DND-41 (cell line): ENCODE results near the gene SCAF11.
"Not testable (repeated sequence)": the region's sequence is repeated elsewhere in the genome, so short reads cannot be mapped to it uniquely, and the experiment has no call there.

Experiments
- ATAC-seq: fragments of 200-7000 bp; cut with Tn5 transposase; 3 replicates; pipeline ENCODE4 v1.9.1; 2021; ENCODE audit warnings: low read depth; ENCODE audit not compliant: insufficient read depth
- DNase-seq: peaks from one replicate; pipeline ENCODE4 v3.0.0-alpha.2; 2020
- H2AFZ ChIP-seq: 2 replicates; pipeline ENCODE4 v1.6.0; 2012; ENCODE audit warnings: low read depth, low read length
- H3K27ac ChIP-seq: 2 replicates; pipeline ENCODE4 v1.5.1; 2012; ENCODE audit warnings: low read length, inconsistent platforms
- H3K27me3 ChIP-seq: fragments of 200-600 bp; sonication (generic); 2 replicates; pipeline ENCODE4 v1.6.0; 2012; ENCODE audit warnings: low read length, mild to moderate bottlenecking, inconsistent platforms; ENCODE audit not compliant: insufficient read depth, poor library complexity
- H3K36me3 ChIP-seq: 2 replicates; pipeline ENCODE4 v1.5.1; 2012; ENCODE audit warnings: low read length, inconsistent platforms; ENCODE audit not compliant: insufficient read depth
- H3K4me1 ChIP-seq: 2 replicates; pipeline ENCODE4 v1.5.1; 2012; ENCODE audit warnings: mild to moderate bottlenecking, low read length; ENCODE audit not compliant: insufficient read depth
- H3K4me2 ChIP-seq: 2 replicates; pipeline ENCODE4 v1.6.0; 2012; ENCODE audit warnings: mild to moderate bottlenecking, moderate library complexity, low read length, inconsistent platforms; ENCODE audit not compliant: insufficient read depth
- H3K4me3 ChIP-seq, 2 experiments: fragments of 200-600 bp in 1 of 2; shearing (Covaris generic) in 1 of 2; 2 replicates each; pipeline ENCODE4 v1.5.1; 2012 to 2016; ENCODE audit warnings: inconsistent platforms in 2 of 2, low read length in 2 of 2, mild to moderate bottlenecking in 2 of 2, low read depth in 1 of 2, moderate library complexity in 1 of 2
- H3K79me2 ChIP-seq: 2 replicates; pipeline ENCODE4 v1.6.0; 2012; ENCODE audit warnings: low read length, inconsistent platforms; ENCODE audit not compliant: insufficient read depth
- H3K9ac ChIP-seq: 2 replicates; pipeline ENCODE4 v1.6.0; 2012; ENCODE audit warnings: low read depth, mild to moderate bottlenecking, inconsistent platforms, low read length, moderate library complexity
- H3K9me3 ChIP-seq: 2 replicates; pipeline ENCODE4 v1.5.1; 2012; ENCODE audit warnings: low read length, moderate library complexity, mild to moderate bottlenecking, inconsistent platforms; ENCODE audit not compliant: insufficient read depth, severe bottlenecking
- H4K20me1 ChIP-seq: 2 replicates; pipeline ENCODE4 v1.6.0; 2012; ENCODE audit warnings: low read length; ENCODE audit not compliant: insufficient read depth
- EZH2 ChIP-seq: IDR thresholded peaks from 3 replicates; pipeline ENCODE4 v1.6.1; 2012; ENCODE audit warnings: borderline replicate concordance, low read depth, mild to moderate bottlenecking, moderate library complexity, low read length, inconsistent platforms; ENCODE audit not compliant: severe bottlenecking
- TF ChIP-seq, protein P1 (sequence below): IDR thresholded peaks from 2 replicates; pipeline ENCODE4 v1.5.1; 2012; ENCODE audit warnings: borderline replicate concordance, low read length, moderate library complexity, mild to moderate bottlenecking; ENCODE audit not compliant: poor library complexity, severe bottlenecking; ENCODE audit errors: extremely low read depth

The SCAF11 gene, protein sequence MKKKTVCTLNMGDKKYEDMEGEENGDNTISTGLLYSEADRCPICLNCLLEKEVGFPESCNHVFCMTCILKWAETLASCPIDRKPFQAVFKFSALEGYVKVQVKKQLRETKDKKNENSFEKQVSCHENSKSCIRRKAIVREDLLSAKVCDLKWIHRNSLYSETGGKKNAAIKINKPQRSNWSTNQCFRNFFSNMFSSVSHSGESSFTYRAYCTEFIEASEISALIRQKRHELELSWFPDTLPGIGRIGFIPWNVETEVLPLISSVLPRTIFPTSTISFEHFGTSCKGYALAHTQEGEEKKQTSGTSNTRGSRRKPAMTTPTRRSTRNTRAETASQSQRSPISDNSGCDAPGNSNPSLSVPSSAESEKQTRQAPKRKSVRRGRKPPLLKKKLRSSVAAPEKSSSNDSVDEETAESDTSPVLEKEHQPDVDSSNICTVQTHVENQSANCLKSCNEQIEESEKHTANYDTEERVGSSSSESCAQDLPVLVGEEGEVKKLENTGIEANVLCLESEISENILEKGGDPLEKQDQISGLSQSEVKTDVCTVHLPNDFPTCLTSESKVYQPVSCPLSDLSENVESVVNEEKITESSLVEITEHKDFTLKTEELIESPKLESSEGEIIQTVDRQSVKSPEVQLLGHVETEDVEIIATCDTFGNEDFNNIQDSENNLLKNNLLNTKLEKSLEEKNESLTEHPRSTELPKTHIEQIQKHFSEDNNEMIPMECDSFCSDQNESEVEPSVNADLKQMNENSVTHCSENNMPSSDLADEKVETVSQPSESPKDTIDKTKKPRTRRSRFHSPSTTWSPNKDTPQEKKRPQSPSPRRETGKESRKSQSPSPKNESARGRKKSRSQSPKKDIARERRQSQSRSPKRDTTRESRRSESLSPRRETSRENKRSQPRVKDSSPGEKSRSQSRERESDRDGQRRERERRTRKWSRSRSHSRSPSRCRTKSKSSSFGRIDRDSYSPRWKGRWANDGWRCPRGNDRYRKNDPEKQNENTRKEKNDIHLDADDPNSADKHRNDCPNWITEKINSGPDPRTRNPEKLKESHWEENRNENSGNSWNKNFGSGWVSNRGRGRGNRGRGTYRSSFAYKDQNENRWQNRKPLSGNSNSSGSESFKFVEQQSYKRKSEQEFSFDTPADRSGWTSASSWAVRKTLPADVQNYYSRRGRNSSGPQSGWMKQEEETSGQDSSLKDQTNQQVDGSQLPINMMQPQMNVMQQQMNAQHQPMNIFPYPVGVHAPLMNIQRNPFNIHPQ (N-terminal part only)

DNA sequence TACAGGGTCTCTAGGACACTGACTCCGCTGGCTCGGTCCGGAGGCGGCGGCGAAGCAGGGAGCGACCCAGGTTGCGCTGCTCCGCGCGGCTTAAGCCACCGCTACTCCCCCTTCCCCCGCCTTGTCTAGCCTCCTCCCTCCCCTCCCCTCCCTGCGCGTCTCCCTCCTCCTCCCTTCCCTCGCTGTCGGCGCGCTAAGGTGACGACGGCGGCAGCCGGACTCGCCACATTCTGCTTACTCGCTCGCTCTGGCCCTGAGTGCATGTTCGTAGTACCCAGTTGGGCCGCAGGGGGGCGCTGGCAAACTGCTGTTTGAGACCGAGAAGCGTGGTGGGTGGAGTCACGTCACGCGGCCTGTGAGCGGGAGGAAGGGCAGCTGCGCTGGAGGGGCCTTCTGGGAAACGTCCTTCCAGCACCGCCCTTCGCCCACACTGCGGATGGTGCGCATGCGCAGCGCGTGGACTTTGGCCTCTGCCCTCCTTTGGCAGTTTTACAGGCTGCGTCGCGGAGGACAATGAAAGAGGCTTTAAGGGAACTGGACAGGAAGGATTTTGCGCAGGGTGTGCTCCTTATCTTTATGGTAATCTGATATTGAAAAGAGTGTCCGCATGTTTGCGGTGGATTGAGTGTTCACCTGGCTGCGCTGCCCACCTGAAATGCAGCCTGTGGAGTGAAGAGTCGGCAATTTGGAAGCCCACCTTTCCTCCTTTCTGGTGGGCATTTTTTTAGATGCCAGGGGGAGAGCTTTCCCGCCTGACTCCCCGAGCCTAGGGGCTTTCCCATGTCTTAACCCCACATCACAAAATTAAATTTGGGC lies at the start of gene SCAF11:
SCAF11 (minus strand) TSS at position 107 of the 816 bp plus-strand sequence. CDS start 26,407 bp downstream, outside the sequence.
- Histone ChIP-seq H3K9ac (peak within 1 kb of the TSS; percentile 95), H3K9me3 (no peaks in the 10 kb centered on the region), H3K4me2 (peak within 1 kb of the TSS; percentile 73), H3K36me3 (peaks cover 23% of the 10 kb centered on the region), H3K27ac (peak within 1 kb of the TSS; percentile 95), H2AFZ (peak within 1 kb of the TSS; percentile 84), H3K4me3 (peak within 1 kb of the TSS; percentile 79 to 81), H3K79me2 (peaks cover 51% of the 10 kb centered on the region), H4K20me1 (peaks cover 37% of the 10 kb centered on the region), H3K27me3 (no peaks in the 10 kb centered on the region), H3K4me1 (peaks cover 44% of the 10 kb centered on the region)
- DNase-seq = peak; percentile 100
- peak; percentile 79 for ATAC-seq
- no peak for TF ChIP-seq EZH2
- TF ChIP-seq, protein P1, sequence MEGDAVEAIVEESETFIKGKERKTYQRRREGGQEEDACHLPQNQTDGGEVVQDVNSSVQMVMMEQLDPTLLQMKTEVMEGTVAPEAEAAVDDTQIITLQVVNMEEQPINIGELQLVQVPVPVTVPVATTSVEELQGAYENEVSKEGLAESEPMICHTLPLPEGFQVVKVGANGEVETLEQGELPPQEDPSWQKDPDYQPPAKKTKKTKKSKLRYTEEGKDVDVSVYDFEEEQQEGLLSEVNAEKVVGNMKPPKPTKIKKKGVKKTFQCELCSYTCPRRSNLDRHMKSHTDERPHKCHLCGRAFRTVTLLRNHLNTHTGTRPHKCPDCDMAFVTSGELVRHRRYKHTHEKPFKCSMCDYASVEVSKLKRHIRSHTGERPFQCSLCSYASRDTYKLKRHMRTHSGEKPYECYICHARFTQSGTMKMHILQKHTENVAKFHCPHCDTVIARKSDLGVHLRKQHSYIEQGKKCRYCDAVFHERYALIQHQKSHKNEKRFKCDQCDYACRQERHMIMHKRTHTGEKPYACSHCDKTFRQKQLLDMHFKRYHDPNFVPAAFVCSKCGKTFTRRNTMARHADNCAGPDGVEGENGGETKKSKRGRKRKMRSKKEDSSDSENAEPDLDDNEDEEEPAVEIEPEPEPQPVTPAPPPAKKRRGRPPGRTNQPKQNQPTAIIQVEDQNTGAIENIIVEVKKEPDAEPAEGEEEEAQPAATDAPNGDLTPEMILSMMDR = peak; percentile 100

DNA sequence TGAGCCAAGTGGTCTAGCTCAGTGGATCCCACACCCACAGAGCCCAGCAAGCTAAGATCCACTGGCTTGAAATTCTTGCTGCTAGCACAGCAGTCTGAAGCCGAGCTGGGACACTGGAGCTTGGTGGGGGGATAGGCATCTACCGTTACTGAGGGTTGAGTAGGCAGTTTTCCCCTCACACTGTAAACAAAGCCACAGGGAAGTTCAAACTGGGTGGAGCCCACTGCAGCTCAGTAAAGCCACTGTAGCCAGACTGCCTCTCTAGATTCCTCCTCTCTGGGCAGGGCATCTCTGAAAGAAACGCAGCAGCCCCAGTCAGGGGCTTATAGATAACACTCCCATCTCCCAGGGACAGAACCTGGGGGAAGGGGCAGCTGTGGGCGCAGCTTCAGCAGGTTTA lies 46.7 kb upstream of the SCAF11 start:
- not testable (repeated sequence) for H3K4me1 ChIP-seq, H3K36me3 ChIP-seq, H2AFZ ChIP-seq, H3K9ac ChIP-seq, H3K79me2 ChIP-seq, H3K4me3 ChIP-seq, H3K4me2 ChIP-seq, H3K27ac ChIP-seq, H3K27me3 ChIP-seq, DNase-seq, ATAC-seq, H3K9me3 ChIP-seq, H4K20me1 ChIP-seq

DNA sequence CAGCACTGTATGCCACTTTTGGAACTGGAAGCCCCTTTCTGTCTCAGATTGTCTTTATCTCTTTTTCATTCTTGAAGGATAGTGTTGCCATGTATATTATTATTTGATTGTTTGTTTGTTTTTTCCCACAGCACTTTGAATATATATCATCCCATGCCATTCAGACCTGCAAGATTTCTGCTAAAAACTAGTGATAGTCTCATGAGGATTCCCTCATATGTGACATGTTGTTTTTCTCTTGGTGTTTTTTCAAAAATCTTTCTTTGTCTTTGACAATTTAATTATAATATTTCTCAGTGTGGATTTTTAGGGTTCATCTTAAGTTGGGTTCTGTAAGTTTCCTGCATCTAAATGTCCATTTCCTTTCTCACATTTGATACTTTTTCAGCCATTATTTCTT lies 36.8 kb upstream of the SCAF11 start:
- no peak overlapping the region for H3K27ac ChIP-seq

More for the DNA sequence above, 36.8 kb upstream of the SCAF11 start:
- Histone ChIP-seq H3K27me3 (no peaks in the 10 kb centered on the region), H3K79me2 (no peaks in the 10 kb centered on the region), H2AFZ (no peak overlapping the region), H3K4me3 (no peak overlapping the region), H3K36me3 (no peaks in the 10 kb centered on the region), H3K9me3 (peaks cover 13% of the 10 kb centered on the region), H3K4me2 (no peak overlapping the region), H3K9ac (no peak overlapping the region), H3K4me1 (no peaks in the 10 kb centered on the region), H4K20me1 (no peaks in the 10 kb centered on the region)
- ATAC-seq (no peak), DNase-seq (no peak)
- no peak for TF ChIP-seq EZH2
- TF ChIP-seq, protein P1 = no peak
